Endothelial cell of umbilical vein (primary cell): Measurements from ENCODE around the gene ZNF827.

Source experiments
- POLR2A ChIP-seq: IDR thresholded peaks from 2 replicates; pipeline ENCODE4 v1.6.1; 2012; ENCODE audit warnings: low read depth, mild to moderate bottlenecking, control low read depth, low read length
- POLR2AphosphoS5 ChIP-seq: IDR thresholded peaks from 2 replicates; pipeline ENCODE4 v1.6.1; 2012; ENCODE audit warnings: low read depth, mild to moderate bottlenecking, control low read depth, low read length, moderate library complexity; ENCODE audit not compliant: insufficient read depth
- TF ChIP-seq, protein P1 (sequence below), 2 donors: IDR thresholded peaks; 1 replicate in 1 of 2; 2 replicates in 1 of 2; pipeline ENCODE4 v1.5.1; 2011; ENCODE audit warnings: low read length in 2 of 2, mild to moderate bottlenecking in 2 of 2, moderate library complexity in 2 of 2, control low read depth in 1 of 2, inconsistent platforms in 1 of 2, low read depth in 1 of 2; ENCODE audit not compliant: insufficient read depth in 1 of 2; ENCODE audit errors: extremely low read depth in 1 of 2

DNA sequence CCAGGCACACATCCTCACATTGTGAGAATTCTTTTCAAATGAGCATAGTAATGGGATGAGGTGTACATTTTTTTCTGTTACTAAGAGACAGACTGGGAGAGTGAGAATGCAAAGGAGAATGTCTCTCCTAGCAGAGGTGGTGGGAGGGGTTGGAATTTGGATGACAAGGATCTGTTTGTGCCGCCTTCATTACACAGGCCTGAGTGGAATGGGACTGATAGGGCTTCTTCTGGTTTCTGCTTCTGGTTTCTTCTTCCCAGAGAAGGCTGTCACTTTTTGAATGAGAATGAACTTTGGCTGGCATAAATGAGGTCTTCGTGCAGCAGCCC lies 203.3 kb downstream of the ZNF827 start:
- TF ChIP-seq, protein P1, sequence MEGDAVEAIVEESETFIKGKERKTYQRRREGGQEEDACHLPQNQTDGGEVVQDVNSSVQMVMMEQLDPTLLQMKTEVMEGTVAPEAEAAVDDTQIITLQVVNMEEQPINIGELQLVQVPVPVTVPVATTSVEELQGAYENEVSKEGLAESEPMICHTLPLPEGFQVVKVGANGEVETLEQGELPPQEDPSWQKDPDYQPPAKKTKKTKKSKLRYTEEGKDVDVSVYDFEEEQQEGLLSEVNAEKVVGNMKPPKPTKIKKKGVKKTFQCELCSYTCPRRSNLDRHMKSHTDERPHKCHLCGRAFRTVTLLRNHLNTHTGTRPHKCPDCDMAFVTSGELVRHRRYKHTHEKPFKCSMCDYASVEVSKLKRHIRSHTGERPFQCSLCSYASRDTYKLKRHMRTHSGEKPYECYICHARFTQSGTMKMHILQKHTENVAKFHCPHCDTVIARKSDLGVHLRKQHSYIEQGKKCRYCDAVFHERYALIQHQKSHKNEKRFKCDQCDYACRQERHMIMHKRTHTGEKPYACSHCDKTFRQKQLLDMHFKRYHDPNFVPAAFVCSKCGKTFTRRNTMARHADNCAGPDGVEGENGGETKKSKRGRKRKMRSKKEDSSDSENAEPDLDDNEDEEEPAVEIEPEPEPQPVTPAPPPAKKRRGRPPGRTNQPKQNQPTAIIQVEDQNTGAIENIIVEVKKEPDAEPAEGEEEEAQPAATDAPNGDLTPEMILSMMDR (IDR thresholded peaks at IDR 0.05; ENCODE audit: extremely low read depth in 1 of 2, insufficient read depth in 1 of 2, low read depth in 1 of 2, low read length in 2 of 2): no peak
- TF ChIP-seq POLR2A: no peak
- no peak for TF ChIP-seq POLR2AphosphoS5
